Pancreas (tissue), 10 donors: Measurements from ENCODE around the gene TMEM209. TPM values are rescaled to one million over a fixed set of nuclear protein-coding genes. Genes with fewer than 3 reads are reported as not detected.

Experiments used
- ATAC-seq, 4 donors: fragments of 200-7000 bp; cut with Tn5 transposase; one replicate each; pipeline versions ENCODE4 v1.8.0 to v1.9.1; 2020; ENCODE audit warnings: mild to moderate bottlenecking in 4 of 4, moderate library complexity in 4 of 4
- DNase-seq, 6 donors: peaks; one replicate each; pipeline ENCODE4 v3.0.0-alpha.2; 2020
- FAIRE-seq: peaks from 2 replicates; lab custom pipeline; 2012; peaks lifted over from hg19 to GRCh38; lab: Jason Lieb, UNC
- H3K27ac ChIP-seq, 4 donors: fragments of 200-600 bp; sonication (generic); 1 replicate in 3 of 4; 2 replicates in 1 of 4; pipeline versions ENCODE4 v1.5.0 to v1.8.0; 2020
- H3K27me3 ChIP-seq, 4 donors: fragments of 200-600 bp; one replicate each; pipeline ENCODE4 v1.8.0; 2021
- H3K36me3 ChIP-seq, 3 donors: fragments of 200-600 bp; sonication (generic) in 1 of 3; one replicate each; pipeline versions ENCODE4 v1.5.0 to v1.8.0; 2020 to 2021
- H3K4me1 ChIP-seq, 3 donors: fragments of 200-600 bp; one replicate each; pipeline ENCODE4 v1.8.0; 2021
- H3K4me3 ChIP-seq, 4 donors: fragments of 200-600 bp; sonication (generic) in 2 of 4; one replicate each; pipeline versions ENCODE4 v1.5.0 to v1.8.0; 2020 to 2021
- H3K9me3 ChIP-seq, 4 donors: fragments of 200-600 bp; one replicate each; pipeline ENCODE4 v1.8.0; 2021
- WGBS, 2 donors: extraction: QIAGEN DNeasy Blood & Tissue Kit; methylation state at CpG; one replicate each; pipeline ENCODE4 v1.1.7; 2013; 5-methylcytosine and 5-hydroxymethylcytosine counted together
- intact Hi-C, 3 donors: fragments of 100-400 bp; cut with DNase I; formaldehyde crosslinking; loops; one replicate each; pipeline versions ENCODE4 v1.11.1 to v1.14.2; 2022
- polyA plus RNA-seq, 2 donors: library from polyadenylated mRNA; stranded (reverse); fragments of 200-250 nt; gene quantifications; one replicate each; pipeline ENCODE4 v1.2.3, GENCODE V29; 2013
- total RNA-seq, 6 donors: library from RNA; stranded (reverse); fragmentation: NEBNext Ultra II Directional in 4 of 6; extraction: Animal tissue kit (Norgen Biotek cat#: 25700) in 4 of 6; gene quantifications; one replicate each; pipeline versions ENCODE4 v1.2.1 to v1.2.4, GENCODE V29; 2021 to 2023
- TF ChIP-seq, protein P1 (sequence below), 4 donors: fragments of 200-600 bp; sonication (generic) in 3 of 4; IDR thresholded peaks; one replicate each; pipeline versions ENCODE4 v1.5.0 to v1.8.0; 2021; ENCODE audit warnings: antibody characterized with exemption in 4 of 4
- donor health status: healthy with polysubstance abuse.
- donor health status: DM: no; HTN: no; CAD: no; lungs with moderate emphysema.
- donor health status: DM: no; HTN: no; CAD: no.
- donor health status: control.
- donor health status: control.
- donor health status: Bipolar disorder and iron deficiency.
- donor health status: DM: yes; HTN: yes; CAD: no.
- donor health status: DM: no; HTN: no; CAD: no.
- donor health status: DM: no; HTN: no; CAD: no.
- donor health status: DM: yes; HTN: yes; CAD: no.

The TMEM209 gene
- total and polyA plus RNA-seq, 8 donors = 4.2 to 16.1 (median 10.6) TPM

DNA sequence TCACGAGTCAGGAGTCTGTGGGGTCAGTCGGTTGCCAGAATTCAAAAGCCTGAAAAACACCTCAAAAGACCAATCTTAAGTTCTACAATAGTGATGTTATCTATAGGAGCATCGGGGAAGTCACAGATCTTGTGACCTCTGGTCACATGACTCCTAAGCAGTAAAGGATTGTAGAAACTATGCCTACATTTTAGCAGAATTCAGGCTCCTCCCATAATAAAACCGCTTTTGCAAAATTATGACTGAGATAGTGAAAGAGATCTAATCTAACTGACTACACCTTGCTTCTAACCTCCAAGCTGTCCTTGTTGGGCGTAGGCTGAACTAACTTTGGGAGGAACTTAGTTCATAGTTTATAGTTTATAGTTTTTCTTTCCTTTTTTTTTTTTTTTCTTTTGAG, 19.0 kb upstream of the TMEM209 start:
- Histone ChIP-seq H3K4me3 (no peak overlapping the region), H3K27ac (no peak overlapping the region), H3K36me3 (no peaks in the 10 kb centered on the region), H3K27me3 (no peaks in the 10 kb centered on the region), H3K9me3 (no peaks in the 10 kb centered on the region), H3K4me1 (no peaks in the 10 kb centered on the region)
- no peak for FAIRE-seq
- WGBS, 2 donors = 88 to 97% methylated on average over 5 of the region's 5 CpGs
- DNase-seq = no peak
- TF ChIP-seq, protein P1, sequence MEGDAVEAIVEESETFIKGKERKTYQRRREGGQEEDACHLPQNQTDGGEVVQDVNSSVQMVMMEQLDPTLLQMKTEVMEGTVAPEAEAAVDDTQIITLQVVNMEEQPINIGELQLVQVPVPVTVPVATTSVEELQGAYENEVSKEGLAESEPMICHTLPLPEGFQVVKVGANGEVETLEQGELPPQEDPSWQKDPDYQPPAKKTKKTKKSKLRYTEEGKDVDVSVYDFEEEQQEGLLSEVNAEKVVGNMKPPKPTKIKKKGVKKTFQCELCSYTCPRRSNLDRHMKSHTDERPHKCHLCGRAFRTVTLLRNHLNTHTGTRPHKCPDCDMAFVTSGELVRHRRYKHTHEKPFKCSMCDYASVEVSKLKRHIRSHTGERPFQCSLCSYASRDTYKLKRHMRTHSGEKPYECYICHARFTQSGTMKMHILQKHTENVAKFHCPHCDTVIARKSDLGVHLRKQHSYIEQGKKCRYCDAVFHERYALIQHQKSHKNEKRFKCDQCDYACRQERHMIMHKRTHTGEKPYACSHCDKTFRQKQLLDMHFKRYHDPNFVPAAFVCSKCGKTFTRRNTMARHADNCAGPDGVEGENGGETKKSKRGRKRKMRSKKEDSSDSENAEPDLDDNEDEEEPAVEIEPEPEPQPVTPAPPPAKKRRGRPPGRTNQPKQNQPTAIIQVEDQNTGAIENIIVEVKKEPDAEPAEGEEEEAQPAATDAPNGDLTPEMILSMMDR (IDR thresholded peaks at IDR 0.05) = no peak
- ATAC-seq = no peak
- intact Hi-C loops = no loop called here

DNA sequence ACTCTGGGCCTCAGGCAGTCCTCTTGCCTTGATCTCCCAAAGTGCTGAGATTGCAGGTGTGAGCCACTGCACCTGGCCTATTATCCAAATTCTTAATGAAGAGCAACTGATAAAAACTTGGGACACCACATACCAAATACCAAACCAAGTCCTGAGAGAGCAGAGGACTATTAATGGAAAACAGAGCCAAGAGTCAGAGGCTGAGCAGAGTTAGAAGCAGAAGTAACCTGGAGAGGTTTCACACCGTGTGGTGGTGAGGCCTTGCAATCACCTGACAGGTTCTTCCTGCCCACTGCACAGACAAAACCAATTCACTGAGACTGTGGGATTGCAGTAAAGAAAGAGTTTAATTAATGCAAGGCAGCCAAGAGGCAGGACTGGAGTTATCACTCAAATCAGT, 18.4 kb upstream of the TMEM209 start:
- ATAC-seq (no peak), DNase-seq (no peak), FAIRE-seq (no peak)
- no peak overlapping the region for H3K4me3 ChIP-seq
- intact Hi-C loops = no loop called here
- no peaks in the 10 kb centered on the region for H3K36me3 ChIP-seq
- H3K4me1 ChIP-seq = no peaks in the 10 kb centered on the region
- TF ChIP-seq, protein P1 (IDR thresholded peaks at IDR 0.05) = no peak
- no peak overlapping the region for H3K27ac ChIP-seq
- H3K9me3 ChIP-seq = no peaks in the 10 kb centered on the region
- no peaks in the 10 kb centered on the region for H3K27me3 ChIP-seq
- 60 to 96% methylated on average over 1 of the region's 1 CpG for WGBS, 2 donors

DNA sequence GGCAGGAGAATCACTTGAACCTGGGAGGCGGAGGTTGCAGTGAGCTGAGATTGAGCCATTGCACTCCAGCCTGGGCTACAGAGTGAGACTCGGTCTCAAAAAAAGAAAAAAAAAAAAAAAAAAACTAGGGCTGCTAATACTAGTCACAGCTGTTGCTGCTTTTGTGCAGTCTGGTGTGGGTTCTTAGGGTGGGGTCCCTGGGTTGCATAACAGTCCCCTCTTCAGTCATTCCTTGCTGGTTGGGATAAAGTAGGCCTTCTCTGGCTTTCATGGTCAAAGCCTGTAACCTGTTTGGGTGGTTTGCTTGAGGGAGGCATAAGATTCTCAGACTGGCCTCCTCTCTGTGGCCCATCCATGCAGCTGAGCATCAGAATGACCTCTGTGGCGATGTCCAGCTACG, 16.5 kb upstream of the TMEM209 start:
- TF ChIP-seq, protein P1 (IDR thresholded peaks at IDR 0.05) = no peak
- WGBS, 2 donors = 96 to 98% methylated on average over 4 of the region's 4 CpGs
- FAIRE-seq (no peak), DNase-seq (no peak), ATAC-seq (no peak)
- no peaks in the 10 kb centered on the region for H3K36me3 ChIP-seq
- intact Hi-C loops = no loop called here
- no peaks in the 10 kb centered on the region for H3K27me3 ChIP-seq
- H3K27ac ChIP-seq = no peak overlapping the region
- no peak overlapping the region for H3K4me3 ChIP-seq
- no peaks in the 10 kb centered on the region for H3K4me1 ChIP-seq
- no peaks in the 10 kb centered on the region for H3K9me3 ChIP-seq

DNA sequence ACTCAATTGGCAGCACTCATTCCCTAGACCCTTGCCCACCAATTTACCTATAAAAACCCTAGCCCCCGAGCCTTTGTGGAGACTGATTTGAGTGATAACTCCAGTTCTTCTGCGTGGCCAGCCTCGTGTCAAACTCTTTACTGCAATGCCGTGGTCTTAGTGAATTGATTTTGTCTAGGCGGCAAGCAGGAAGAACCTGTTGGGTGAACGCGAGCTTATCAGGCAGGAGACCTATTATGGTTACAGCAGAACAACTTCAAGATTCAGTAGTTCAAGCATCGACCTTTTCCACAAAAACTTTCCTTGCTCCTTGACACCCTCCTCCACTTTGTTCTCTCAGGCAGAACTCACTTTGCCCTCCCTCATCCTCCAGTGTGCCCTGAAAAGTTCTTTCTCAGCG, 14.7 kb upstream of the TMEM209 start:
- intact Hi-C loops = no loop called here
- no peaks in the 10 kb centered on the region for H3K27me3 ChIP-seq
- no peaks in the 10 kb centered on the region for H3K36me3 ChIP-seq
- TF ChIP-seq, protein P1 (IDR thresholded peaks at IDR 0.05) = no peak
- no peaks in the 10 kb centered on the region for H3K4me1 ChIP-seq
- DNase-seq = no peak
- no peaks in the 10 kb centered on the region for H3K9me3 ChIP-seq
- H3K4me3 ChIP-seq = no peak overlapping the region
- no peak for ATAC-seq
- H3K27ac ChIP-seq = no peak overlapping the region
- 37 to 41% methylated on average over 9 of the region's 9 CpGs for WGBS, 2 donors
- no peak for FAIRE-seq

DNA sequence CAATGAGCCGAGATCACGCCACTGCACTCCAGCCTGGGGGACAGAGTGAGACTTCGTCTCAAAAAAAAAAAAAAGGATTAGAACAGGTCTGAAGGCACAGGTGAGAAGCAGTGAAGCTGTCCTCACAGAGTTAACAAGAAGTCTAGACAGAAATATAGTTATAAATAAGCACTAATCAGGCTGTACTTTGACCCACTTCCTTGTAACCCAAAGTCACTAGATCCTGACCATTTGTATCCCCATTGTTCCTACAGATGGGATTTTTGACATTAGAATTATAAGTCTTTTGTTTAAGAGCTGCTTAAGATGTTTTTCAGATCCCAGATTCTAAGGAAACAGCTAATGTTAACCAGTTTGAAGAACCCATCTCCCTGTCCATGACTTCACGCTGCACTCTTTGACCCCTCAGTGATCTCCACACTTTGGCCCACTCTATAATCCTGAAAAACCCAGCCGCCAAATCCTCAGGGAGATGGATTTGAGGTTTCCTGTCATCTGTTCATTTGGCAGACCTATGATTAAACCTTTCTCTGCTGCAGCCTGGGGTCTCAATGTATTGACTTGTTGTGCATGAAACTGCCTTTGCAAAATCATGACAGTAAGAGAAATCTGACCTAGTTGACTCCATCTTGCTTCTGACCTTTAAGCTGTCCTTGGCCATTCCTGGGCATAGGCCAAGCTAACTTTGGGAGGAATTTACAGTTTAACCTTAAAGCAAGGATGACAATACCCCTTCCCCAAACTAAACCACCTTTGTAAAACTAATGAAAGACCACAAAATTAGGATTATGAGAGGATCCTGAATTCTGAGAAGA, 13.8 kb upstream of the TMEM209 start:
- H3K9me3 ChIP-seq = no peaks in the 10 kb centered on the region
- no peaks in the 10 kb centered on the region for H3K4me1 ChIP-seq
- no peaks in the 10 kb centered on the region for H3K36me3 ChIP-seq
- DNase-seq (no peak), FAIRE-seq (no peak), ATAC-seq (no peak)
- H3K4me3 ChIP-seq = no peak overlapping the region
- intact Hi-C loops = no loop called here
- H3K27me3 ChIP-seq = no peaks in the 10 kb centered on the region
- TF ChIP-seq, protein P1 (IDR thresholded peaks at IDR 0.05) = no peak
- 72 to 85% methylated on average over 5 of the region's 5 CpGs for WGBS, 2 donors
- no peak overlapping the region for H3K27ac ChIP-seq
